ENCODE data around the gene ZFP2. TPM values are rescaled to one million over a fixed set of nuclear protein-coding genes. Genes with fewer than 3 reads are reported as not detected.
A peak's percentile ranks its signal among the peaks of the same experiment; 100 is the strongest.
"Not testable (repeated sequence)": the region's sequence is repeated elsewhere in the genome, so short reads cannot be mapped to it uniquely, and the experiment has no call there.

ZFP2 gene
- total RNA-seq = under 1 TPM; 0.14 to 0.21 (median 0.15) TPM

- ATAC-seq (peak; percentile 84 to 88), DNase-seq (peak; percentile 7)
- peaks cover 16% of the 10 kb centered on the region for H3K9me3 Mint-ChIP-seq
- H3K27me3 Mint-ChIP-seq (ENCODE audit: low read depth) = peaks cover 4% of the 10 kb centered on the region
- peak within 1 kb of the TSS; percentile 74 for H3K4me3 Mint-ChIP-seq
- peaks cover 4% of the 10 kb centered on the region for H3K36me3 Mint-ChIP-seq (ENCODE audit: insufficient read depth)
- peaks cover 4% of the 10 kb centered on the region for H3K4me1 Mint-ChIP-seq (ENCODE audit: low read depth)
Measured at GRCh38 chr5:178895615-178896571, at the start of gene ZFP2. TSS of gene ZFP2 (plus strand) at chr5:178895913. CDS start at chr5:178931314, 35,401 bp downstream.

DNA sequence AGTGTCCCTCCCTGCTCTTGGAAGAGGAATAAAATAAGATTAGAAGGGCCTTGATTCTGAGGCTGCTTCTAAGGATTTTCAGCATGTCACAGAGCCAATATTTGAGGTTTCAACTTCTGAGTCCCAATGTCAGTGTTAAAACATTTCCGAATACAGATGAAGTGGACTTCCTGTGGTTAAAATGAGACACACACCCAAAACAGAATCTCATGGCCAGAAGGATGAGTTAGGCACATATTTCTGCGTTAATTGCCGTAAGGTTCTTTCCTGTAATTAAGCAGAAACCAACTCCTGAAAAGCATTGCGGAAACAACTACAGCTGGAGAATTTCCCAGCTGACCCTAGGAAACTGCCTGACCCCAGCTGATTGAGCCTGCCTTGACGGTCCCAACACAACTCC is 46.4 kb upstream of the ZFP2 start:
- Mint-ChIP-seq H3K27me3 (ENCODE audit: low read depth) (peaks cover 12% of the 10 kb centered on the region), H3K4me1 (ENCODE audit: low read depth) (no peaks in the 10 kb centered on the region), H3K9me3 (no peaks in the 10 kb centered on the region), H3K4me3 (no peak overlapping the region), H3K36me3 (ENCODE audit: insufficient read depth) (no peaks in the 10 kb centered on the region)
- no peak for ATAC-seq
- DNase-seq = no peak

- no peak overlapping the region for H3K4me3 Mint-ChIP-seq
- H3K36me3 Mint-ChIP-seq (ENCODE audit: insufficient read depth) = no peaks in the 10 kb centered on the region
- no peak for DNase-seq
- H3K9me3 Mint-ChIP-seq = no peaks in the 10 kb centered on the region
- H3K4me1 Mint-ChIP-seq (ENCODE audit: low read depth) = no peaks in the 10 kb centered on the region
- ATAC-seq = no peak
- H3K27me3 Mint-ChIP-seq (ENCODE audit: low read depth) = peaks cover 13% of the 10 kb centered on the region
Measured at GRCh38 chr5:178851951-178852350, 43.8 kb upstream of the ZFP2 start.

DNA sequence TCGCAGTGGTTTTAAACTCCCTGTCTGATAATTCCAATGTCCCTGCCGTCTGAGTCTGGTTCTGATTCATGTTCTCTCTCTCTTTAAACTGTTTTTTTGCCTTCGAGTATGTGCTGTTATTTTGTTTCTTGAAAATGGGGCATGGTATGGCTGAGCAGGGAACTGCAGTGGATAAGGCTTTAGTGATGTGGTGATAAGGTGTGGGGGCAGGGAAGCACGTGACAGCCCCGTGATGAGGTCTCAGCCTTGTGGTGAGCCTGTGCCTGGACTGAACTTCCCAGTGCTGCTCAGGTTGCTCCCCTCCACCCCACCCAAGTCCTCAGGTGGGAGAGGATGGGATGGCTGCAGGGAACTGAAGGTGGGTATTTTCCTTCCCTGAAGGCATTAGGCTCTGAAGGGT is 41.4 kb upstream of the ZFP2 start:
- ATAC-seq = no peak
- Mint-ChIP-seq H3K27me3 (ENCODE audit: low read depth) (peaks cover 8% of the 10 kb centered on the region), H3K4me1 (ENCODE audit: low read depth) (peaks cover 2% of the 10 kb centered on the region), H3K9me3 (no peaks in the 10 kb centered on the region), H3K4me3 (no peak overlapping the region), H3K36me3 (ENCODE audit: insufficient read depth) (no peaks in the 10 kb centered on the region)
- DNase-seq = no peak

GRCh38 chr5:178859625-178860521 is 35.8 kb upstream of the ZFP2 start, which contains the start of gene ZNF354B:
TSS of gene ZNF354B (plus strand) at chr5:178859953. CDS start at chr5:178861048, 1,095 bp downstream.
- H3K27me3 Mint-ChIP-seq (ENCODE audit: low read depth) = no peaks in the 10 kb centered on the region
- peaks cover 23% of the 10 kb centered on the region for H3K4me1 Mint-ChIP-seq (ENCODE audit: low read depth)
- H3K4me3 Mint-ChIP-seq = peak within 1 kb of the TSS; percentile 86
- H3K36me3 Mint-ChIP-seq (ENCODE audit: insufficient read depth) = peaks cover 18% of the 10 kb centered on the region
- H3K9me3 Mint-ChIP-seq = no peaks in the 10 kb centered on the region
- DNase-seq = peak; percentile 77
- ATAC-seq = peak; percentile 98

- DNase-seq; H3K27me3 Mint-ChIP-seq (ENCODE audit: low read depth); H3K9me3 Mint-ChIP-seq: not testable (repeated sequence)
- Mint-ChIP-seq H3K36me3 (ENCODE audit: insufficient read depth) (peaks cover 19% of the 10 kb centered on the region), H3K4me3 (peak overlapping the region; percentile 75), H3K4me1 (ENCODE audit: low read depth) (peaks cover 23% of the 10 kb centered on the region)
- ATAC-seq = peak; percentile 1 to 2
Measured at GRCh38 chr5:178860615-178861014, 35.1 kb upstream of the ZFP2 start.

- Mint-ChIP-seq H3K4me3 (peak overlapping the region; percentile 66), H3K36me3 (ENCODE audit: insufficient read depth) (peaks cover 28% of the 10 kb centered on the region), H3K4me1 (ENCODE audit: low read depth) (peaks cover 23% of the 10 kb centered on the region), H3K9me3 (no peaks in the 10 kb centered on the region), H3K27me3 (ENCODE audit: low read depth) (no peaks in the 10 kb centered on the region)
- DNase-seq (no peak), ATAC-seq (no peak)
Measured at GRCh38 chr5:178861627-178862026, 34.1 kb upstream of the ZFP2 start.

GRCh38 chr5:178866946-178867345 is 28.8 kb upstream of the ZFP2 start:
- DNase-seq (no peak), ATAC-seq (no peak)
- Mint-ChIP-seq H3K36me3 (ENCODE audit: insufficient read depth) (peaks cover 68% of the 10 kb centered on the region), H3K4me1 (ENCODE audit: low read depth) (peaks cover 8% of the 10 kb centered on the region), H3K9me3 (peaks cover 23% of the 10 kb centered on the region), H3K27me3 (ENCODE audit: low read depth) (no peaks in the 10 kb centered on the region), H3K4me3 (no peak overlapping the region)

DNA sequence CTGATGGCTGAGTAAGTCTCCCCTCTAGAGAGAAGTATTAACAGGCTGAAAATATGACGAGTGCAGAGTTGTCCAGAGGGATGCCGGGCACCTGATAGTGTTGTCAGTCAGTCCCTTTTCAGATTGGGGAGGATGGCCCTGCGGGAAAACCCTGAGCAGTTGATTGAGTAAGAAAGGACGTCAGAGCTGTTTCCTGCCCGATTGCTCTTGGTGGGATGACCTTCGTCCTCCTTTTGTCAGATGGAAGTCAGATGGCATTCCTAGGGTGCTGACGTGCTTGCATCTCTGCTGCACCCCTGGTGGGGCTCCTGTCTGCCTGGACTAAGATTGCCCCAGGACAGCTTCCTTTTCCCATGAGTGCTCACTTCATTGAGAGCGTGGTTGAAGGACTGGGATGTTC is 26.1 kb upstream of the ZFP2 start:
- Mint-ChIP-seq H3K36me3 (ENCODE audit: insufficient read depth) (peaks cover 83% of the 10 kb centered on the region), H3K27me3 (ENCODE audit: low read depth) (no peaks in the 10 kb centered on the region), H3K4me1 (ENCODE audit: low read depth) (peaks cover 2% of the 10 kb centered on the region), H3K9me3 (peaks cover 41% of the 10 kb centered on the region), H3K4me3 (no peak overlapping the region)
- ATAC-seq (no peak), DNase-seq (no peak)

GRCh38 chr5:178870411-178870810 is 25.3 kb upstream of the ZFP2 start:
- Mint-ChIP-seq H3K27me3 (ENCODE audit: low read depth) (no peaks in the 10 kb centered on the region), H3K4me1 (ENCODE audit: low read depth) (peaks cover 2% of the 10 kb centered on the region), H3K4me3 (no peak overlapping the region), H3K9me3 (peaks cover 49% of the 10 kb centered on the region), H3K36me3 (ENCODE audit: insufficient read depth) (peaks cover 92% of the 10 kb centered on the region)
- no peak for DNase-seq
- ATAC-seq = no peak

GRCh38 chr5:178872302-178872701 is 23.4 kb upstream of the ZFP2 start:
- Mint-ChIP-seq H3K27me3 (ENCODE audit: low read depth) (no peaks in the 10 kb centered on the region), H3K4me1 (ENCODE audit: low read depth) (peaks cover 2% of the 10 kb centered on the region), H3K4me3 (no peak overlapping the region), H3K9me3 (peaks cover 56% of the 10 kb centered on the region), H3K36me3 (ENCODE audit: insufficient read depth) (peaks cover 94% of the 10 kb centered on the region)
- ATAC-seq (no peak), DNase-seq (no peak)

DNA sequence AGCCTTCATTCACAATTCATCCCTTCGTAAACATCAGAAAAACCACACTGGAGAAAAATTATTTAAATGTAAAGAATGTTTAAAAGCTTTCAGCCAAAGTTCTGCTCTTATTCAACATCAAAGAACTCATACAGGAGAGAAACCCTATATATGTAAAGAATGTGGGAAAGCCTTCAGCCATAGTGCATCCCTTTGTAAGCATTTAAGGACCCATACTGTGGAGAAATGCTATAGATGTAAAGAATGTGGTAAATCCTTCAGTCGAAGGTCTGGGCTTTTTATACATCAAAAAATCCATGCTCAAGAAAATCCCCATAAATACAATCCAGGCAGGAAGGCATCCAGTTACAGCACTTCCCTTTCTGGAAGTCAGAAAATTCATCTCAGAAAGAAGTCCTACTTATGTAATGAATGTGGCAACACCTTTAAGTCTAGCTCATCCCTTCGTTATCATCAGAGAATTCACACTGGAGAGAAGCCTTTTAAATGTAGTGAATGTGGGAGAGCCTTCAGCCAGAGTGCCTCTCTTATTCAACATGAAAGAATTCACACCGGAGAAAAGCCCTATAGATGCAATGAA is 12.5 kb upstream of the ZFP2 start:
- H3K36me3 Mint-ChIP-seq (ENCODE audit: insufficient read depth) = peaks cover 76% of the 10 kb centered on the region
- DNase-seq; ATAC-seq; H3K4me1 Mint-ChIP-seq (ENCODE audit: low read depth); H3K4me3 Mint-ChIP-seq; H3K27me3 Mint-ChIP-seq (ENCODE audit: low read depth): not testable (repeated sequence)
- H3K9me3 Mint-ChIP-seq = peaks cover 59% of the 10 kb centered on the region

- Mint-ChIP-seq H3K27me3 (ENCODE audit: low read depth) (no peaks in the 10 kb centered on the region), H3K36me3 (ENCODE audit: insufficient read depth) (peaks cover 78% of the 10 kb centered on the region), H3K4me3 (no peak overlapping the region), H3K4me1 (ENCODE audit: low read depth) (no peaks in the 10 kb centered on the region), H3K9me3 (peaks cover 59% of the 10 kb centered on the region)
- ATAC-seq (no peak), DNase-seq (no peak)
Measured at GRCh38 chr5:178883815-178884430, 11.8 kb upstream of the ZFP2 start.

- Mint-ChIP-seq H3K4me1 (ENCODE audit: low read depth) (peaks cover 4% of the 10 kb centered on the region), H3K4me3 (no peak overlapping the region), H3K36me3 (ENCODE audit: insufficient read depth) (peaks cover 16% of the 10 kb centered on the region), H3K9me3 (peaks cover 24% of the 10 kb centered on the region), H3K27me3 (ENCODE audit: low read depth) (peaks cover 4% of the 10 kb centered on the region)
- no peak for DNase-seq
- no peak for ATAC-seq
Measured at GRCh38 chr5:178899289-178899688, 3.6 kb downstream of the ZFP2 start.

All from activated T-cell treated with anti-CD3 and anti-CD28 coated beads, Interleukin-2, amount 50 U/mL, for 4 hours (primary cell).